ENCODE measurements around the gene SCYGR5. TPM values are rescaled to one million over a fixed set of nuclear protein-coding genes. Genes with fewer than 3 reads are reported as not detected.
"Not testable (repeated sequence)": the region's sequence is repeated elsewhere in the genome, so short reads cannot be mapped to it uniquely, and the experiment has no call there.

SCYGR5 gene, protein sequence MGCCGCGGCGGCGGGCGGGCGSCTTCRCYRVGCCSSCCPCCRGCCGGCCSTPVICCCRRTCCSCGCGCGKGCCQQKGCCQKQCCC
- total RNA-seq (not detected), total RNA-seq (0 reads per million in 29 experiments)
- total RNA-seq (2013) = not detected

- H3K27me3 Mint-ChIP-seq; H3K4me3 ChIP-seq (ENCODE audit: control insufficient read depth in 1 of 2, extremely low read depth in 1 of 2, low read length in 1 of 2); POLR2A ChIA-PET; H3K9me3 ChIP-seq; ATAC-seq (replicated peaks in 1 of 4); H3K4me3 Mint-ChIP-seq; H3K27me3 ChIP-seq (replicated peaks in 1 of 2; ENCODE audit: control insufficient read depth in 2 of 2, extremely low read depth in 1 of 2, insufficient read depth in 2 of 2, low read length in 1 of 2); H3K4me1 Mint-ChIP-seq; H3K27ac ChIP-seq (ENCODE audit: low read length); H3K4me1 ChIP-seq (ENCODE audit: control insufficient read depth in 1 of 2, extremely low read depth in 1 of 2, insufficient read depth in 2 of 2, low read length in 2 of 2); CTCF ChIA-PET; H3K36me3 Mint-ChIP-seq; H3K9me3 Mint-ChIP-seq; H3K27ac Mint-ChIP-seq; H3K36me3 ChIP-seq (ENCODE audit: control insufficient read depth in 2 of 2, extremely low read depth in 1 of 2, insufficient read depth in 1 of 2, low read length in 1 of 2); DNase-seq: not testable (repeated sequence)
- 86% methylated on average over 11 of the region's 13 CpGs for WGBS (ENCODE audit: insufficient coverage)
Observed at GRCh38 chr2:227666631-227667170, at the start of gene SCYGR5. Gene SCYGR5, plus strand, starts transcription at chr2:227666804. Its CDS starts 0 bp downstream, at chr2:227666804.

DNA sequence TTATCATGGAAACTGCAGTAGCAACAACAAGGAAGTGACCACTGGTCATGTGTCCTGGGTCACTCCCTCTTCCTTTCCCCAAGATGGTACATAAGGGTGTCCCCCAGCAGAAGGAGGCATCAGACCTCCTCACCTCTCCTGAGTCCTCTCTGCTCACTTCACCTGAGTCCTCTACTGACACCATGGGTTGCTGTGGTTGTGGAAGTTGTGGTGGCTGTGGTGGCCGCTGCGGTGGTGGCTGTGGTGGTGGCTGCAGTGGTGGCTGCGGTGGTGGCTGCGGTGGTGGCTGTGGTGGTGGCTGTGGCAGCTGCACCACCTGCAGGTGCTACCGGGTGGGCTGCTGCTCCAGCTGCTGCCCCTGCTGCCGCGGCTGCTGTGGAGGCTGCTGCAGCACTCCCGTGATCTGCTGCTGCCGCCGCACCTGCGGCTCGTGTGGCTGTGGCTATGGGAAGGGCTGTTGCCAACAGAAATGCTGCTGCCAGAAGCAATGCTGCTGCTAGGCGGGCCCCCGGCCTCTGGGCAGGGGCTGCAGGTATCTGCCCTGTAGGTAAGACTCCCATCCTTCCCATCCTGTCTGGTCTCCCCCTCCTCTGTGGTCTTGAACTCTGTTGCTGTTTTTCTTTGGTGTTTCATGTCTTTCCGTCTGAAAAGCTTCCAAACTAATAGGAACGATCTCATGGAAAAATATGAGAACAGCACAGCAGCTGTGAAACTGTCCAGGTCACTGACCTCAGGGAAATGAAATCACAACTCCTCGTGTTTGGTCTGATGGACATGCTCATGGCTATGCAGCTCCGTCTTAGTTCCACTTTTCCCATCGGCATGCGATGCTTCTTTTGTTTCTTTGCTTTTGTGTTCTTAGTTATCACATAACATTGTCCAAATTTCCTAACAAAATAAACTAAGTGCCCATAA lies 49.0 kb upstream of the SCYGR5 start, which contains the start of gene SCYGR4:
Gene SCYGR4, plus strand, starts transcription at position 183 of the 915 bp plus-strand sequence. Its CDS starts 0 bp downstream, at position 183.
- CTCF ChIA-PET = interaction anchor here in 1 of 2 donors (0.6 to 0.7 kb wide), 2 partner anchors 41 to 1656 kb away, joined by 3 read pairs; no protein-coding TSS in a partner anchor
- POLR2A ChIA-PET = no interaction called here
- no peak within 1 kb of the TSS for H3K4me3 ChIP-seq (ENCODE audit: control insufficient read depth in 1 of 2, extremely low read depth in 1 of 2, low read length in 1 of 2)
- H3K27ac Mint-ChIP-seq = no peak within 1 kb of the TSS
- WGBS (ENCODE audit: insufficient coverage) = 87% methylated on average over 10 of the region's 20 CpGs
- no peaks in the 10 kb centered on the region for H3K4me1 ChIP-seq (ENCODE audit: control insufficient read depth in 1 of 2, extremely low read depth in 1 of 2, insufficient read depth in 2 of 2, low read length in 2 of 2)
- H3K36me3 Mint-ChIP-seq = no peaks in the 10 kb centered on the region
- H3K27me3 Mint-ChIP-seq = peaks cover 16 to 19% of the 10 kb centered on the region in 2 donors
- no peaks in the 10 kb centered on the region for H3K9me3 ChIP-seq
- ATAC-seq (replicated peaks in 1 of 4) (no peak), DNase-seq (no peak)
- H3K4me3 Mint-ChIP-seq = no peak within 1 kb of the TSS
- no peaks in the 10 kb centered on the region for H3K9me3 Mint-ChIP-seq
- H3K27me3 ChIP-seq (replicated peaks in 1 of 2; ENCODE audit: control insufficient read depth in 2 of 2, extremely low read depth in 1 of 2, insufficient read depth in 2 of 2, low read length in 1 of 2) = peaks cover 0 to 19% of the 10 kb centered on the region in 2 experiments
- H3K36me3 ChIP-seq (ENCODE audit: control insufficient read depth in 2 of 2, extremely low read depth in 1 of 2, insufficient read depth in 1 of 2, low read length in 1 of 2) = no peaks in the 10 kb centered on the region
- H3K27ac ChIP-seq (ENCODE audit: low read length) = no peak within 1 kb of the TSS
- no peaks in the 10 kb centered on the region for H3K4me1 Mint-ChIP-seq

DNA sequence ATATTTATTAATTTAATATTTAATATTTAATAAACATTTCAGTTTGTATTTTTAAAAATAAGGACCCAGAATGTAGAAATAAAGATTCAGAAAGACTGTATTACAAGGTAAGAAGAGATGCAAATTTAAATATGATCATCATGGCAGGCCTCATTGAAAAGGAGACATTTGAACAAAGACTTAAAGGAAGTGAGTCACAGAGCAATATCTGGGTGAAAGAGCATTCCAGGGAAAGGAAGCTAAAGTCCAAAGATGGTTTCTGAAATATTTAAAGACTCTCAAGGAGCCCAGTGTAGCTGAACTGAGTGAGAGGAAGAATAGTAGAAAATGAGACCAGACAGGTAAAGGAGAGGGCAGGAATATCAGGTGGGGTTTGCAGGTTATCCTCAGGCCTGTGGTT lies 43.4 kb upstream of the SCYGR5 start:
- CTCF ChIA-PET = no interaction called here
- H3K36me3 ChIP-seq (ENCODE audit: control insufficient read depth in 2 of 2, extremely low read depth in 1 of 2, insufficient read depth in 1 of 2, low read length in 1 of 2) = no peaks in the 10 kb centered on the region
- ATAC-seq (replicated peaks in 1 of 4) (no peak), DNase-seq (no peak)
- peaks cover 0 to 6% of the 10 kb centered on the region in 2 experiments for H3K27me3 ChIP-seq (replicated peaks in 1 of 2; ENCODE audit: control insufficient read depth in 2 of 2, extremely low read depth in 1 of 2, insufficient read depth in 2 of 2, low read length in 1 of 2)
- H3K27ac ChIP-seq (ENCODE audit: low read length) = no peak overlapping the region
- H3K27me3 Mint-ChIP-seq = peaks cover 5% of the 10 kb centered on the region in 2 donors
- H3K36me3 Mint-ChIP-seq = no peaks in the 10 kb centered on the region
- no peaks in the 10 kb centered on the region for H3K4me1 Mint-ChIP-seq
- H3K9me3 ChIP-seq = no peaks in the 10 kb centered on the region
- no peak overlapping the region for H3K27ac Mint-ChIP-seq
- no peak overlapping the region for H3K4me3 Mint-ChIP-seq
- POLR2A ChIA-PET = no interaction called here
- no peaks in the 10 kb centered on the region for H3K9me3 Mint-ChIP-seq
- no peak overlapping the region for H3K4me3 ChIP-seq (ENCODE audit: control insufficient read depth in 1 of 2, extremely low read depth in 1 of 2, low read length in 1 of 2)
- no peaks in the 10 kb centered on the region for H3K4me1 ChIP-seq (ENCODE audit: control insufficient read depth in 1 of 2, extremely low read depth in 1 of 2, insufficient read depth in 2 of 2, low read length in 2 of 2)

GRCh38 chr2:227625420-227625819 lies 41.2 kb upstream of the SCYGR5 start:
- Mint-ChIP-seq H3K36me3 (no peaks in the 10 kb centered on the region), H3K27me3 (peaks cover 12 to 15% of the 10 kb centered on the region in 2 donors)
- CTCF ChIA-PET = no interaction called here

GRCh38 chr2:227626580-227627151 lies 39.9 kb upstream of the SCYGR5 start:
- POLR2A ChIA-PET = no interaction called here
- Histone ChIP-seq H3K4me3 (ENCODE audit: control insufficient read depth in 1 of 2, extremely low read depth in 1 of 2, low read length in 1 of 2) (no peak overlapping the region), H3K36me3 (ENCODE audit: control insufficient read depth in 2 of 2, extremely low read depth in 1 of 2, insufficient read depth in 1 of 2, low read length in 1 of 2) (no peaks in the 10 kb centered on the region), H3K4me1 (ENCODE audit: control insufficient read depth in 1 of 2, extremely low read depth in 1 of 2, insufficient read depth in 2 of 2, low read length in 2 of 2) (no peaks in the 10 kb centered on the region), H3K9me3 (no peaks in the 10 kb centered on the region), H3K27ac (ENCODE audit: low read length) (no peak overlapping the region), H3K27me3 (replicated peaks in 1 of 2; ENCODE audit: control insufficient read depth in 2 of 2, extremely low read depth in 1 of 2, insufficient read depth in 2 of 2, low read length in 1 of 2) (peaks cover 3 to 4% of the 10 kb centered on the region in 2 experiments)
- no peak overlapping the region for H3K4me3 Mint-ChIP-seq
- no peak overlapping the region for H3K27ac Mint-ChIP-seq
- CTCF ChIA-PET = no interaction called here
- H3K4me1 Mint-ChIP-seq = no peaks in the 10 kb centered on the region
- ATAC-seq (replicated peaks in 1 of 4) = no peak
- WGBS (ENCODE audit: insufficient coverage) = no CpG with 5 or more reads among the region's 10 CpGs
- H3K9me3 Mint-ChIP-seq = no peaks in the 10 kb centered on the region
- no peak for DNase-seq
- peaks cover 18 to 20% of the 10 kb centered on the region in 2 donors for H3K27me3 Mint-ChIP-seq
- H3K36me3 Mint-ChIP-seq = no peaks in the 10 kb centered on the region

More at GRCh38 chr2:227625420-227625819, 41.2 kb upstream of the SCYGR5 start:
- POLR2A ChIA-PET = no interaction called here
- Histone ChIP-seq H3K36me3 (ENCODE audit: control insufficient read depth in 2 of 2, extremely low read depth in 1 of 2, insufficient read depth in 1 of 2, low read length in 1 of 2) (no peaks in the 10 kb centered on the region), H3K4me1 (ENCODE audit: control insufficient read depth in 1 of 2, extremely low read depth in 1 of 2, insufficient read depth in 2 of 2, low read length in 2 of 2) (no peaks in the 10 kb centered on the region), H3K27me3 (replicated peaks in 1 of 2; ENCODE audit: control insufficient read depth in 2 of 2, extremely low read depth in 1 of 2, insufficient read depth in 2 of 2, low read length in 1 of 2) (peaks cover 3 to 4% of the 10 kb centered on the region in 2 experiments), H3K27ac (ENCODE audit: low read length) (no peak overlapping the region), H3K9me3 (no peaks in the 10 kb centered on the region), H3K4me3 (ENCODE audit: control insufficient read depth in 1 of 2, extremely low read depth in 1 of 2, low read length in 1 of 2) (no peak overlapping the region)
- no peak overlapping the region for H3K4me3 Mint-ChIP-seq
- DNase-seq (no peak), ATAC-seq (replicated peaks in 1 of 4) (no peak)
- H3K27ac Mint-ChIP-seq = no peak overlapping the region
- no CpG with 5 or more reads among the region's 2 CpGs for WGBS (ENCODE audit: insufficient coverage)
- H3K9me3 Mint-ChIP-seq = no peaks in the 10 kb centered on the region
- H3K4me1 Mint-ChIP-seq = no peaks in the 10 kb centered on the region

- no peaks in the 10 kb centered on the region for H3K36me3 ChIP-seq (ENCODE audit: control insufficient read depth in 2 of 2, extremely low read depth in 1 of 2, insufficient read depth in 1 of 2, low read length in 1 of 2)
- no peak overlapping the region for H3K4me3 Mint-ChIP-seq
- H3K36me3 Mint-ChIP-seq = no peaks in the 10 kb centered on the region
- H3K27me3 ChIP-seq (replicated peaks in 1 of 2; ENCODE audit: control insufficient read depth in 2 of 2, extremely low read depth in 1 of 2, insufficient read depth in 2 of 2, low read length in 1 of 2) = peaks cover 3 to 4% of the 10 kb centered on the region in 2 experiments
- no peaks in the 10 kb centered on the region for H3K9me3 ChIP-seq
- WGBS (ENCODE audit: insufficient coverage) = no CpG with 5 or more reads among the region's 3 CpGs
- DNase-seq (no peak), ATAC-seq (replicated peaks in 1 of 4) (no peak)
- H3K9me3 Mint-ChIP-seq = no peaks in the 10 kb centered on the region
- no peaks in the 10 kb centered on the region for H3K4me1 Mint-ChIP-seq
- no peaks in the 10 kb centered on the region for H3K4me1 ChIP-seq (ENCODE audit: control insufficient read depth in 1 of 2, extremely low read depth in 1 of 2, insufficient read depth in 2 of 2, low read length in 2 of 2)
- POLR2A ChIA-PET = no interaction called here
- H3K4me3 ChIP-seq (ENCODE audit: control insufficient read depth in 1 of 2, extremely low read depth in 1 of 2, low read length in 1 of 2) = no peak overlapping the region
- H3K27ac Mint-ChIP-seq = no peak overlapping the region
- H3K27ac ChIP-seq (ENCODE audit: low read length) = no peak overlapping the region
- peaks cover 18 to 20% of the 10 kb centered on the region in 2 donors for H3K27me3 Mint-ChIP-seq
- CTCF ChIA-PET = no interaction called here
Observed at GRCh38 chr2:227627769-227628168, 38.8 kb upstream of the SCYGR5 start.
